ENCODE measurements around the gene KIF26A. TPM values are rescaled to one million over a fixed set of nuclear protein-coding genes. Genes with fewer than 3 reads are reported as not detected.

The KIF26A gene
- total RNA-seq, 1 donor: under 0.01 TPM

DNA sequence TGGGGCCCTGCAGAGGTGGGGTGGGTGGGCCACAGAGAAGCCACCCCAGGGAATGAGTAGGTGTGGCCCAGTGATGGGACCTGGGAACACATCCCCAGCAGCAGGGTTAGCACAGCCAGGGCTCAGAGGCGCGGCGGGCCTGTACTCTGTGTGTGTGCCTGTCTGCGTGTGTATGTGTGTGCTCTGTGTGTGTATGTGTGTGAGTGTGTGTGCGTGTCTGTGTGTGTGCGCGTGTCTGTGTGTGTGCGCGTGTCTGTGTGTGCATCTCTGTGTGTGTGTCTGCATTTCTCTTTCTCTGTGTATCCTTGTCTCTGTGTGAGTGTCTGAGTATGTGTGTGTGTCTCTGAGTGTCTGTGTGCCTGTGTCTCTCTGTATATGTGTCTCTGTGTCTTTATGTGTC, 26.1 kb downstream of the KIF26A start:
- H3K4me3 ChIP-seq (ENCODE audit: low read depth, low read length): no peak overlapping the region
- TF ChIP-seq, protein P1, sequence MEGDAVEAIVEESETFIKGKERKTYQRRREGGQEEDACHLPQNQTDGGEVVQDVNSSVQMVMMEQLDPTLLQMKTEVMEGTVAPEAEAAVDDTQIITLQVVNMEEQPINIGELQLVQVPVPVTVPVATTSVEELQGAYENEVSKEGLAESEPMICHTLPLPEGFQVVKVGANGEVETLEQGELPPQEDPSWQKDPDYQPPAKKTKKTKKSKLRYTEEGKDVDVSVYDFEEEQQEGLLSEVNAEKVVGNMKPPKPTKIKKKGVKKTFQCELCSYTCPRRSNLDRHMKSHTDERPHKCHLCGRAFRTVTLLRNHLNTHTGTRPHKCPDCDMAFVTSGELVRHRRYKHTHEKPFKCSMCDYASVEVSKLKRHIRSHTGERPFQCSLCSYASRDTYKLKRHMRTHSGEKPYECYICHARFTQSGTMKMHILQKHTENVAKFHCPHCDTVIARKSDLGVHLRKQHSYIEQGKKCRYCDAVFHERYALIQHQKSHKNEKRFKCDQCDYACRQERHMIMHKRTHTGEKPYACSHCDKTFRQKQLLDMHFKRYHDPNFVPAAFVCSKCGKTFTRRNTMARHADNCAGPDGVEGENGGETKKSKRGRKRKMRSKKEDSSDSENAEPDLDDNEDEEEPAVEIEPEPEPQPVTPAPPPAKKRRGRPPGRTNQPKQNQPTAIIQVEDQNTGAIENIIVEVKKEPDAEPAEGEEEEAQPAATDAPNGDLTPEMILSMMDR (IDR thresholded peaks at IDR 0.05; ENCODE audit: insufficient read depth, low read length): no peak
- DNase-seq (ENCODE audit: low read depth): no peak

DNA sequence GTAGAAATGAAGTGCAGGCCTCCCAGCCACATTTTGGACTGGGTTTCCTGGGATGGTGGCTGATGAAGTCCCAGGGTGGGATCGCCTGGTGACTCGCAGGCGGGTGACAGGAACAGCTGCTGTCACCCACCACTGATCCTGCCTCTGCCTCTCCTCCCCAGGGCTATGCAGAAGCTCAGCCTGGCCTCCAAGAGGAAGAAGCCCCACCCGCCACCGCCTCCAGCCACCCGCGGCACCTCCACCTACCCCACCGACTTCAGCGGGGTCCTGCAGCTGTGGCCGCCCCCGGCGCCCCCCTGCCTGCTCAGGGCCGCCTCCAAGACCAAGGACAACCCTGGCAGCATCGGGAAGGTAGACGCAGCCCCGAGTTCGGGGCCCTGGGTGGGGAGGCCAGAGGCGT, 28.3 kb downstream of the KIF26A start:
- TF ChIP-seq, protein P1 (IDR thresholded peaks at IDR 0.05; ENCODE audit: insufficient read depth, low read length): no peak
- DNase-seq (ENCODE audit: low read depth): no peak
- H3K4me3 ChIP-seq (ENCODE audit: low read depth, low read length): no peak overlapping the region

DNA sequence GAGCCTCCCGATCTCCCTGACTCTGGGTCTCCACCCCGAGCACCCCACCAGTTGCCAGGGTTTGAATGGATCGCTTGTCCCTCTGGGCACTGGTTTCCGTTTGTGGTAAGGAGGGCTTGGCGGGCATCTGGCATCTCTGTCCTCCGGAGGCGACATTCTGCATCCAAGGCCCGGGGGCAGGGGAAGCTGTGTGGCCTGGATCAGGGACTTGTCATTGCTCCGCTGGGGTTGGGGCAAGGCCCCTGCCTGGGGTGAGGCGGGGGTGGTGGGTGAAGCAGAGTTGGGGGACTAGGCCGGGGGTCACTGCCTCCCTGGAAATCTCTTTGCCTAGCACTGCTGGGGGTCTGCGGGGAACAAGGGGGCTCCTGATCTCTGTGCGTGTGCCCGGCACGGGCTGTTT, 30.2 kb downstream of the KIF26A start:
- TF ChIP-seq, protein P1 (IDR thresholded peaks at IDR 0.05; ENCODE audit: insufficient read depth, low read length): no peak
- no peak overlapping the region for H3K4me3 ChIP-seq (ENCODE audit: low read depth, low read length)
- DNase-seq (ENCODE audit: low read depth): no peak

DNA sequence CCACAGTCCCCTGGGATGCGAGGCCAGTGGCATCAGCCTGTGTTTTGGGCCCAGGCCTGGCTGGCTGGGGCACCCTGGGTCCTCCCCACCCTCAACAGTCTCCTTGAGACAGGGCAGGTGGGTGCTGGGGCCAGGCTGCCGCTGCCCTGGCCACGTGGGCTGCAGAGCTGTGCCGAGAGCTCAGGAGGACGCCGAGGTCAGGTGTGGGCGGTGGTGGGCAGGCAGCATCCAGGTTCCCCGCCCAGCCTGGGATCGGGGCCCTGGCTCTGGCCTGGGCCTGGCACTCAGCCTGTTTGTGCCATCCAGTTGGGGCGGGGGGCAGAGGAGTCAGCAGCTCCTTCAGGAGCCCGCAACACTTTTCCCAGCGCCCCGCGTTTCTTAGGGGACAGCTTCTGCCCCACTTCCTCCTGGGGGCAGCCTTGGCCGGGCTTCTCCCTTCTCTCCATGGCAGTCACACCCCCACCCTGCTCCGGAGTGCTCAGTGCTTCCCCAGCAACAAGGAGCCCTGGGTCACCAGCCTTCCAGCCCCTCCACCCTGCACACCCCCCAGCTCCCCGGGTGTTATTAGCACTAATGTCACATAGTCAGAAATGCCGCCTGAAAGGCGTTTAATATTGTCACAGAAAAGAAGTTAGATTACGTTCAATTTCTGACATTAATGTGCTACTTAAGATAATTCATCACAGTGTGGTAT, 30.8 kb downstream of the KIF26A start:
- DNase-seq (ENCODE audit: low read depth): no peak
- TF ChIP-seq, protein P1 (IDR thresholded peaks at IDR 0.05; ENCODE audit: insufficient read depth, low read length): no peak
- no peak overlapping the region for H3K4me3 ChIP-seq (ENCODE audit: low read depth, low read length)

DNA sequence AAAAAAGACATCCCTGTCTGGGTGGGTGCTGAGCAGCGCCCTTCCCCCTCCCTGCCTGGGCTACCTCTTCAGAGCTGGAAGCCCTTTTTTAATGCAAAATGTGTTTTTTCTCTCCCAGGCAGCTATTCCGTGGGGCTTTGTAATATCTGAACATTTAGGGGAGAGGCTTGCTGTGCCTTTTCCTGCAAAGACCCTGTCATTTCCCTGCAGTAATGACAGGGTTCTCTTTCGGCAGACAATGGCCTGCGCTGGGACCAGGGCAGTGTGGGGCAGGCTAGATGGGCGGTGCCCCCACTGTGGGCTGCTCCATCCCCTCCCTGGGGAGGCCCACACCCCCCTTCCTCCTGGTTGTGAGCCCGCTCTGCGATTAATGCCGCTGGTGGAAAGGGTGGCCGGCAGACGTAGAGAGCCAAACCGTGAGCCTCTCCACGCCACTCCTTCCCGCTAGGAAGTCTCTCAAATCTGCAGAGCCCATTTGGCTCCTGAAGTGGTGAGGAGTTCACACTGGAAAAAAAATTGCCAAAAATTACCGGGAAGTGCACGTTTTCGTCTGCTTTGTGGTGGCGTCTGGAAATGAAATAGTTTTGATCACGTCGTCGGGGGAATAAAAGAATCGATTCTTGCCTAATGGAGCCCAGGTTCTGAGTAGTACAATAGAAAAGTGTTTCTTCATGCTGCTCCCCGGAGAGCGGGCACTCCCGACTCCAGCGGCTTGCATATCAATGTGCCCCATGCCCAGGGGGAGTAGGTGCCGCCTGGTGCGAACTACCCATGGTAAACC, 31.5 kb downstream of the KIF26A start:
- no peak for DNase-seq (ENCODE audit: low read depth)
- no peak overlapping the region for H3K4me3 ChIP-seq (ENCODE audit: low read depth, low read length)
- TF ChIP-seq, protein P1 (IDR thresholded peaks at IDR 0.05; ENCODE audit: insufficient read depth, low read length): no peak

DNA sequence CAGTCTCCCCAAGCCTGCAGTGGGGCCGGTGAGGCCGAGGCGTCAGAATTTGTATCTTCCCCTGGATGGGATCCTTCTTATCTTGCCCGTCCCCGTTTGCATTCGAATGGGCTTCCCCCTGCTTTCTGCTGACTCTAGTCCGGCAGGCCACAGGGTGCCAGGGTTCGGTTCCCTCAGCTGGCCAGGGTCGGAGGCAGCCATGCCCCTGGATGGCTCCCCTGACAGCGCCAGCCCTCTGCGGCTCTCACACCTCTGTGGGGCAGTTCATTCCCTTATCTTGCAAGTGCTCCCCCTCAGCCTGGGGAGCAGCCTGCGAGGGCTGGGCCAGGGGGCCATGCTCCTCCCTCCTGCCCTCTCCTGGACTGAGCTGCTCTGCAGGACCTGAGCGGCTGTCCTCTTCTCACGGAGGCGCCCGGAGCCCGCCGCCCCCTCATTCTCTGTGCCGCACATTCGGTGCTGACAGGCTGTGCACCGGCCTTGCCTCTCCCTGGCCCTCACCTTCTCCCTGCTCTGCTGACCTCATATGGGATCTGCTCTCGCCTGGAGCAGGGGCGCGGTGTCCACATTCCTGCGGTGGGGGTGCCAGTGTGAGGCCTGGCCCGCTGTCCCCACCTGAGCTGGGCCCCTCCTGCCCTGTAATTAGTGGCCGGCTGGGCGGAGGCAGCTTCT, 32.8 kb downstream of the KIF26A start:
- DNase-seq (ENCODE audit: low read depth): no peak
- TF ChIP-seq, protein P1 (IDR thresholded peaks at IDR 0.05; ENCODE audit: insufficient read depth, low read length): no peak
- no peak overlapping the region for H3K4me3 ChIP-seq (ENCODE audit: low read depth, low read length)
